HEK293 (cell line): ENCODE results near the gene CRYBB3.

Experiments used
- CTCF ChIA-PET: fragments of 350-600 bp; formaldehyde crosslinking; extraction: SDS; loops from one replicate; lab custom pipeline; 2021; ENCODE audit warnings: antibody characterized with exemption; lab: Yijun Ruan, JAX
- POLR2A ChIA-PET: fragments of 300-600 bp; formaldehyde crosslinking; extraction: SDS; loops from one replicate; lab custom pipeline; 2020; ENCODE audit warnings: antibody characterized with exemption, inconsistent platforms; lab: Yijun Ruan, JAX
- H3K27ac ChIP-seq: fragments of 200-500 bp; sonication (Bioruptor generic); 2 replicates; pipeline ENCODE4 v1.5.1; 2014; ENCODE audit warnings: low read depth, low read length, control low read depth, inconsistent platforms; ENCODE audit errors: extremely low read depth
- H3K36me3 ChIP-seq, 2 experiments: fragments of 200-500 bp in 1 of 2; sonication (Bioruptor generic) in 1 of 2; 1 replicate in 1 of 2; 2 replicates in 1 of 2; pipeline ENCODE4 v1.5.1; 2014 to 2017; ENCODE audit warnings: inconsistent platforms in 2 of 2, low read length in 2 of 2; ENCODE audit not compliant: control insufficient read depth in 2 of 2, insufficient read depth in 1 of 2
- H3K4me1 ChIP-seq: fragments of 200-500 bp; sonication (Bioruptor generic); 2 replicates; pipeline ENCODE4 v1.5.1; 2014; ENCODE audit warnings: mild to moderate bottlenecking, low read length, inconsistent platforms; ENCODE audit not compliant: control insufficient read depth, insufficient read depth
- H3K4me3 ChIP-seq: 2 replicates; pipeline ENCODE4 v1.5.1; 2011; ENCODE audit warnings: low read depth, mild to moderate bottlenecking, control low read depth, low read length, moderate library complexity
- H3K9me3 ChIP-seq: fragments of 200-500 bp; sonication (Bioruptor generic); 2 replicates; pipeline ENCODE4 v1.5.1; 2014; ENCODE audit warnings: low read depth, low read length, inconsistent platforms; ENCODE audit not compliant: control insufficient read depth, insufficient read depth
- BCL11A ChIP-seq: fragments of 450-650 bp; formaldehyde crosslinking; IDR thresholded peaks from 2 replicates; pipeline ENCODE4 v1.5.1; 2016; ENCODE audit warnings: low read depth, missing biosample characterization, missing genetic modification characterization
- FEZF1 ChIP-seq: fragments of 450-650 bp; formaldehyde crosslinking; IDR thresholded peaks from 2 replicates; pipeline ENCODE4 v1.5.1; 2016; ENCODE audit warnings: missing biosample characterization, missing genetic modification characterization
- KLF10 ChIP-seq: fragments of 450-650 bp; IDR thresholded peaks from 2 replicates; pipeline ENCODE4 v1.5.1; 2018; ENCODE audit warnings: missing biosample characterization, mild to moderate bottlenecking, missing genetic modification characterization
- MYNN ChIP-seq: fragments of 450-650 bp; formaldehyde crosslinking; IDR thresholded peaks from 2 replicates; pipeline ENCODE4 v1.5.1; 2016; ENCODE audit warnings: missing biosample characterization, missing genetic modification characterization, borderline replicate concordance
- MZF1 ChIP-seq: fragments of 450-650 bp; formaldehyde crosslinking; IDR thresholded peaks from 2 replicates; pipeline ENCODE4 v1.5.1; 2017; ENCODE audit warnings: missing biosample characterization, missing genetic modification characterization, borderline replicate concordance
- RBAK ChIP-seq: fragments of 450-650 bp; formaldehyde crosslinking; IDR thresholded peaks from 2 replicates; pipeline ENCODE4 v1.5.1; 2016; ENCODE audit warnings: missing biosample characterization, missing genetic modification characterization
- SALL2 ChIP-seq: fragments of 450-650 bp; formaldehyde crosslinking; IDR thresholded peaks from 2 replicates; pipeline ENCODE4 v1.5.0; 2017; ENCODE audit warnings: missing biosample characterization, mild to moderate bottlenecking, missing genetic modification characterization, borderline replicate concordance
- ZBTB1 ChIP-seq: fragments of 450-650 bp; formaldehyde crosslinking; IDR thresholded peaks from 2 replicates; pipeline ENCODE4 v1.5.1; 2016; ENCODE audit warnings: missing biosample characterization, missing genetic modification characterization
- ZFP41 ChIP-seq: fragments of 450-650 bp; formaldehyde crosslinking; IDR thresholded peaks from 2 replicates; pipeline ENCODE4 v1.5.1; 2016; ENCODE audit warnings: missing biosample characterization, missing genetic modification characterization, borderline replicate concordance
- ZNF112 ChIP-seq: fragments of 450-650 bp; formaldehyde crosslinking; IDR thresholded peaks from 2 replicates; pipeline ENCODE4 v1.5.0; 2017; ENCODE audit warnings: missing biosample characterization, missing genetic modification characterization
- ZNF140 ChIP-seq: fragments of 450-650 bp; formaldehyde crosslinking; IDR thresholded peaks from 2 replicates; pipeline ENCODE4 v1.5.1; 2016; ENCODE audit warnings: missing biosample characterization, missing genetic modification characterization
- ZNF169 ChIP-seq: fragments of 450-650 bp; formaldehyde crosslinking; IDR thresholded peaks from 2 replicates; pipeline ENCODE4 v1.5.1; 2016; ENCODE audit warnings: missing biosample characterization, missing genetic modification characterization
- ZNF184 ChIP-seq: fragments of 450-650 bp; IDR thresholded peaks from 2 replicates; pipeline ENCODE4 v1.5.1; 2018; ENCODE audit warnings: missing biosample characterization, mild to moderate bottlenecking, missing genetic modification characterization
- ZNF266 ChIP-seq: fragments of 450-650 bp; formaldehyde crosslinking; IDR thresholded peaks from 2 replicates; pipeline ENCODE4 v1.5.1; 2016; ENCODE audit warnings: missing biosample characterization, missing genetic modification characterization, low read depth
- ZNF324 ChIP-seq: fragments of 450-650 bp; formaldehyde crosslinking; IDR thresholded peaks from 2 replicates; pipeline ENCODE4 v1.5.1; 2016; ENCODE audit warnings: missing biosample characterization, missing genetic modification characterization
- ZNF335 ChIP-seq: fragments of 450-650 bp; formaldehyde crosslinking; conservative IDR thresholded peaks from 2 replicates; pipeline ENCODE4 v1.5.1; 2016; ENCODE audit warnings: missing biosample characterization, missing genetic modification characterization
- ZNF394 ChIP-seq: fragments of 450-650 bp; formaldehyde crosslinking; IDR thresholded peaks from 2 replicates; pipeline ENCODE4 v1.5.1; 2016; ENCODE audit warnings: missing biosample characterization, missing genetic modification characterization, mild to moderate bottlenecking, moderate library complexity, borderline replicate concordance
- ZNF488 ChIP-seq: fragments of 450-650 bp; formaldehyde crosslinking; IDR thresholded peaks from 2 replicates; pipeline ENCODE4 v1.5.1; 2016; ENCODE audit warnings: missing biosample characterization, missing genetic modification characterization
- ZNF513 ChIP-seq: fragments of 450-650 bp; IDR thresholded peaks from 2 replicates; pipeline ENCODE4 v1.5.1; 2018; ENCODE audit warnings: missing biosample characterization, missing genetic modification characterization
- ZNF529 ChIP-seq: fragments of 450-650 bp; formaldehyde crosslinking; IDR thresholded peaks from 2 replicates; pipeline ENCODE4 v1.5.1; 2017; ENCODE audit warnings: missing genetic modification characterization, missing biosample characterization; ENCODE audit not compliant: insufficient replicate concordance
- ZNF530 ChIP-seq: fragments of 450-650 bp; formaldehyde crosslinking; IDR thresholded peaks from 2 replicates; pipeline ENCODE4 v1.5.1; 2016; ENCODE audit warnings: low read depth, missing biosample characterization, missing genetic modification characterization
- ZNF544 ChIP-seq: fragments of 450-650 bp; formaldehyde crosslinking; IDR thresholded peaks from 2 replicates; pipeline ENCODE4 v1.5.0; 2017; ENCODE audit warnings: missing biosample characterization, missing genetic modification characterization
- ZNF623 ChIP-seq: fragments of 450-650 bp; formaldehyde crosslinking; IDR thresholded peaks from 2 replicates; pipeline ENCODE4 v1.5.1; 2016; ENCODE audit warnings: missing biosample characterization, missing genetic modification characterization
- ZNF629 ChIP-seq: fragments of 450-650 bp; formaldehyde crosslinking; IDR thresholded peaks from 2 replicates; pipeline ENCODE4 v1.5.1; 2017; ENCODE audit warnings: missing biosample characterization, missing genetic modification characterization
- ZNF701 ChIP-seq: fragments of 450-650 bp; formaldehyde crosslinking; IDR thresholded peaks from 2 replicates; pipeline ENCODE4 v1.5.1; 2016; ENCODE audit warnings: missing biosample characterization, missing genetic modification characterization
- TF ChIP-seq, protein P1 (sequence below): sonication (generic); formaldehyde crosslinking; IDR thresholded peaks from 2 replicates; pipeline ENCODE4 v1.8.1; 2022; ENCODE audit warnings: mild to moderate bottlenecking, moderate library complexity, missing genetic modification reagents
- TF ChIP-seq, protein P2 (sequence below): fragments of 450-650 bp; IDR thresholded peaks from 2 replicates; pipeline ENCODE4 v1.5.1; 2018; ENCODE audit warnings: missing biosample characterization, mild to moderate bottlenecking, missing genetic modification characterization

The CRYBB3 gene

DNA sequence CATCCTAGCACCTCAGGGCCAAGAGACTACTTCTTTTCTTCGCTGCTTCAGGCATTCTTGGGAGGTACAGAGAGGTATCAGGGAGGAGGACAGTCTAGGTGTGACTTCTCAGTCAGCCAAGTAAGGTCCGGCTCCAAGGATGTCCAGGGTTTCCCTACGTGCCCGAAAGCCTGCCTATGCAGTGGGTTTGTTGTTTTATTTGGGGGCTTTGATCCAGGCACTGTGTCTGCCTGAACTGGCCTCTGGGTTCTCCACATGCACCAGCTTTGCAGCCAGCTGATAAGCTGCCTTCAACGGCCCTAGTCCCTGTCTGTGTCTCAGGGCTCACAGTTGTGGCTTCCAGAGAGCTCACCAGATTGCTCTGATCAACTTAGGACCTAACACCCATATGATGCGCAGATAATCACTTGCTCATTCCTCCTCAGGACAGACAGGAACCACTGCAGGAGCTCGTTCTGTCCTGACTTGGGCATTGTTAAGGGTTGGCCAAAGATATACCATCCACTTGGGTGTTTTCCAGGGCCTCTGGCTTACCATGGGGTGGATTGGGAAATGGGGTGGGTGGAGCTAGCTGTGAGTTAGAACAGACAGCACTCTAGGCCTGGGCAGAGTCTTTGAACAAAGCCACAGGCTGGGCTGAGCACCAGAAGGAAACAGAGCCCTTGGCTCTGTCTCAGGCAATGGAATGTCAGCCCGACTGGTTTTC lies 45.5 kb upstream of the CRYBB3 start (continued):
- TF ChIP-seq ZNF513 (tag by site-specific recombination) (no peak), ZNF335 (tag by site-specific recombination) (no peak)

DNA sequence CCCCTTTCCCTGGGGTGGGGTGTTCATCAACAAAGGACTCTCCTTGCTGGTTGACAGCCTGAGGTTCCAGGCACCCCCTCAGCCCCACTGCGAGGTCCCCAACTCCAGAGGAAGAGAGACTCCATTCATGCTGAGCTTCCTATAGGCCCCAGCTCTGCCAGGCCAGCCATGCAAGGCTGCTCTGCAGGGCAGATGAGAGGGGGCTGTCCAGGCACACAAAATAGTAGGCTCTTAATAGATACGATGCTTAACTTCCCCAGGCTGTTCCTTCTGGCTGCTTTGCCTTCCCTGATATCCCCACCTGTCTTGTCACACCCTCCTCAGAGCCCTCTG lies 45.0 kb upstream of the CRYBB3 start:
- Histone ChIP-seq H3K4me1 (no peaks in the 10 kb centered on the region), H3K4me3 (no peak overlapping the region)
- POLR2A ChIA-PET, result no interaction called here
- TF ChIP-seq ZBTB1 (tag by site-specific recombination) (no peak), ZNF488 (tag by site-specific recombination) (no peak), ZNF266 (tag by site-specific recombination) (no peak), ZNF140 (tag by site-specific recombination) (no peak), ZNF530 (tag by site-specific recombination) (no peak), RBAK (tag by site-specific recombination) (no peak), MZF1 (tag by site-specific recombination) (no peak), ZNF629 (tag by site-specific recombination) (no peak), FEZF1 (no peak), ZNF529 (tag by site-specific recombination) (no peak), MYNN (no peak), ZNF623 (tag by site-specific recombination) (no peak), ZNF112 (tag by site-specific recombination) (no peak), ZNF394 (no peak)
- TF ChIP-seq, protein P1, sequence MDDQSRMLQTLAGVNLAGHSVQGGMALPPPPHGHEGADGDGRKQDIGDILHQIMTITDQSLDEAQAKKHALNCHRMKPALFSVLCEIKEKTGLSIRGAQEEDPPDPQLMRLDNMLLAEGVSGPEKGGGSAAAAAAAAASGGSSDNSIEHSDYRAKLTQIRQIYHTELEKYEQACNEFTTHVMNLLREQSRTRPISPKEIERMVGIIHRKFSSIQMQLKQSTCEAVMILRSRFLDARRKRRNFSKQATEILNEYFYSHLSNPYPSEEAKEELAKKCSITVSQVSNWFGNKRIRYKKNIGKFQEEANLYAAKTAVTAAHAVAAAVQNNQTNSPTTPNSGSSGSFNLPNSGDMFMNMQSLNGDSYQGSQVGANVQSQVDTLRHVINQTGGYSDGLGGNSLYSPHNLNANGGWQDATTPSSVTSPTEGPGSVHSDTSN, result no peak
- TF ChIP-seq, all 188 proteins: peak for 0
- CTCF ChIA-PET, result interaction anchor here (1.2 kb wide), 1 partner anchor 43 kb away, joined by 5 read pairs; no protein-coding TSS in a partner anchor
- Histone ChIP-seq H3K27ac (no peak overlapping the region), H3K9me3 (no peaks in the 10 kb centered on the region), H3K36me3 (no peaks in the 10 kb centered on the region)

GRCh38 chr22:25156736-25157135 lies 42.9 kb upstream of the CRYBB3 start:
- CTCF ChIA-PET, result interaction anchor here (0.7 to 1.0 kb wide), 2 partner anchors 75 to 307 kb away, joined by 3 read pairs; no protein-coding TSS in a partner anchor
- TF ChIP-seq ZNF324 (tag by site-specific recombination) (no peak), ZNF169 (tag by site-specific recombination) (no peak), ZNF184 (tag by site-specific recombination) (no peak), SALL2 (no peak), ZNF513 (tag by site-specific recombination) (no peak), ZNF488 (tag by site-specific recombination) (no peak), ZNF701 (tag by site-specific recombination) (no peak), ZFP41 (no peak), BCL11A (tag by site-specific recombination) (no peak), ZNF544 (tag by site-specific recombination) (no peak), FEZF1 (no peak), KLF10 (no peak)
- TF ChIP-seq, protein P2, sequence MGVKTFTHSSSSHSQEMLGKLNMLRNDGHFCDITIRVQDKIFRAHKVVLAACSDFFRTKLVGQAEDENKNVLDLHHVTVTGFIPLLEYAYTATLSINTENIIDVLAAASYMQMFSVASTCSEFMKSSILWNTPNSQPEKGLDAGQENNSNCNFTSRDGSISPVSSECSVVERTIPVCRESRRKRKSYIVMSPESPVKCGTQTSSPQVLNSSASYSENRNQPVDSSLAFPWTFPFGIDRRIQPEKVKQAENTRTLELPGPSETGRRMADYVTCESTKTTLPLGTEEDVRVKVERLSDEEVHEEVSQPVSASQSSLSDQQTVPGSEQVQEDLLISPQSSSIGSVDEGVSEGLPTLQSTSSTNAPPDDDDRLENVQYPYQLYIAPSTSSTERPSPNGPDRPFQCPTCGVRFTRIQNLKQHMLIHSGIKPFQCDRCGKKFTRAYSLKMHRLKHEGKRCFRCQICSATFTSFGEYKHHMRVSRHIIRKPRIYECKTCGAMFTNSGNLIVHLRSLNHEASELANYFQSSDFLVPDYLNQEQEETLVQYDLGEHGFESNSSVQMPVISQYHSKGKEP (tag by site-specific recombination), result no peak

More at GRCh38 chr22:25156736-25157135, 42.9 kb upstream of the CRYBB3 start:
- no peak overlapping the region for H3K27ac ChIP-seq
- H3K4me1 ChIP-seq, result no peaks in the 10 kb centered on the region
- H3K36me3 ChIP-seq, result no peaks in the 10 kb centered on the region
- no peak overlapping the region for H3K4me3 ChIP-seq
- POLR2A ChIA-PET, result no interaction called here
- H3K9me3 ChIP-seq, result no peaks in the 10 kb centered on the region
